Prostate gland (tissue), 2 donors: ENCODE measurements around the gene RASSF8. TPM values are rescaled to one million over a fixed set of nuclear protein-coding genes. Genes with fewer than 3 reads are reported as not detected.
A peak's percentile ranks its signal among the peaks of the same experiment; 100 is the strongest.

Experiments used
- DNase-seq: peaks from one replicate; pipeline ENCODE4 v3.0.0-alpha.2; 2019; ENCODE audit warnings: low spot score
- H3K27ac ChIP-seq, 2 donors: fragments of 200-600 bp; sonication (generic); 2 replicates each; pipeline ENCODE4 v1.5.1; 2017 to 2019
- H3K27me3 ChIP-seq: fragments of 200-600 bp; sonication (generic); replicated peaks from 2 replicates; pipeline ENCODE4 v1.5.1; 2019; ENCODE audit not compliant: insufficient read depth
- H3K36me3 ChIP-seq, 2 donors: fragments of 200-600 bp; sonication (generic); 1 replicate in 1 of 2; 2 replicates in 1 of 2; pipeline versions ENCODE4 v1.5.1 to v1.8.1; 2017 to 2019
- H3K4me1 ChIP-seq: fragments of 200-600 bp; sonication (generic); replicated peaks from 2 replicates; pipeline ENCODE4 v1.5.1; 2019
- H3K4me3 ChIP-seq, 2 donors: fragments of 200-600 bp; sonication (generic); 2 replicates each; pipeline ENCODE4 v1.5.1; 2017 to 2019
- H3K9me3 ChIP-seq: fragments of 200-600 bp; sonication (generic); 2 replicates; pipeline ENCODE4 v1.5.1; 2017
- CTCF ChIP-seq, 4 experiments: fragments of 200-600 bp in 2 of 4; fragments of 450-650 bp in 2 of 4; sonication (generic) in 2 of 4; IDR thresholded peaks; 1 replicate in 3 of 4; 2 replicates in 1 of 4; pipeline ENCODE4 v1.5.1; 2016 to 2019; ENCODE audit warnings: antibody characterized with exemption in 4 of 4, mild to moderate bottlenecking in 2 of 4, moderate library complexity in 2 of 4
- POLR2A ChIP-seq: fragments of 450-650 bp; IDR thresholded peaks from one replicate; pipeline ENCODE4 v1.6.1; 2016; ENCODE audit warnings: antibody characterized with exemption, mild to moderate bottlenecking
- POLR2AphosphoS5 ChIP-seq: sonication (generic); formaldehyde crosslinking; IDR thresholded peaks from one replicate; pipeline ENCODE4 v1.6.1; 2017; ENCODE audit warnings: antibody characterized with exemption
- WGBS: methylation state at CpG from one replicate; pipeline ENCODE4 v1.1.5; 2018; 5-methylcytosine and 5-hydroxymethylcytosine counted together
- intact Hi-C: fragments of 100-400 bp; cut with DNase I; formaldehyde crosslinking; loops from one replicate; pipeline ENCODE4 v1.14.2; 2022
- total RNA-seq, 2 donors: library from RNA; depleted of rRNA; stranded (reverse); fragments of >200 nt; gene quantifications; one replicate each; pipeline ENCODE4 v1.1.0, GENCODE V29; 2016

RASSF8 gene
- total RNA-seq, 2 donors from 2014 or later: 26.0 to 62.1 TPM

DNA sequence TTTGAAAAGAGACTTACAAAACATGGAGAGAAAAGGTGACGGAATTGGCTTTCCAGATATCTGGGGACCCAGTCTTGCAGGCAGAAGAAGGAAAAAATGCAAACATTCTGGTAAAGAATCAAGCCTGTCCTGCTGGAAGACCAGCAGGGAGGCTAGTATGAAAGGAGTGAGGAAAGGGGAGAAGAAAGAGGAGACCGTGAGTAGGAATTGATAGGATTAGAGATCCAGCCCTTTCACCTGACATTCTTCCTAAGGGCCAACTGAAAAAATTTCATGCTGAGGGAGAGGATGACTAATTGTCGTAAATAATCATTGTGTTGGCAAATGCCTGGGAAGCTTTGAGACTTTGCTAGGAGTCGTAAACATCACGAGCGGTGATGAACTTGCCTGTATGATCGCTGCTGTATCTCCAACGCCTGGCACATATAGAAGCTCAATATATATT, 154.2 kb downstream of the RASSF8 start:
- Histone ChIP-seq H3K4me1 (no peaks in the 10 kb centered on the region), H3K9me3 (no peaks in the 10 kb centered on the region), H3K36me3 (no peaks in the 10 kb centered on the region), H3K27me3 (no peaks in the 10 kb centered on the region), H3K4me3 (no peak overlapping the region), H3K27ac (peak overlapping the region; percentile 27 to 92)
- 59% methylated on average over 8 of the region's 8 CpGs for WGBS
- DNase-seq: no peak
- intact Hi-C loops: loop anchor here (5.0 to 10.0 kb wide), 2 partner anchors 80 to 722 kb away; partner anchors contain the start of gene ITPR2
- TF ChIP-seq POLR2A (no peak), POLR2AphosphoS5 (no peak), CTCF (IDR thresholded peaks at IDR 0.05) (no peak)

GRCh38 chr12:26113181-26113654, 154.7 kb downstream of the RASSF8 start:
- WGBS: 20% methylated on average over 6 of the region's 6 CpGs
- peak overlapping the region; percentile 46 to 48 for H3K4me3 ChIP-seq
- intact Hi-C loops: loop anchor here (5.0 to 10.0 kb wide), 2 partner anchors 79 to 722 kb away; partner anchors contain the start of gene ITPR2
- H3K27me3 ChIP-seq: no peaks in the 10 kb centered on the region
- H3K9me3 ChIP-seq: no peaks in the 10 kb centered on the region
- no peaks in the 10 kb centered on the region for H3K36me3 ChIP-seq
- TF ChIP-seq POLR2A: no peak
- peak; percentile 80 for TF ChIP-seq POLR2AphosphoS5
- no peak for TF ChIP-seq CTCF (IDR thresholded peaks at IDR 0.05)
- H3K27ac ChIP-seq: peak overlapping the region; percentile 88 to 92
- peak; percentile 57 for DNase-seq
- H3K4me1 ChIP-seq: no peaks in the 10 kb centered on the region

- no peaks in the 10 kb centered on the region for H3K9me3 ChIP-seq
- intact Hi-C loops: loop anchor here (5.0 to 10.0 kb wide), 2 partner anchors 78 to 721 kb away; partner anchors contain the start of gene ITPR2
- 1% methylated on average over 55 of the region's 72 CpGs for WGBS
- H3K27me3 ChIP-seq: no peaks in the 10 kb centered on the region
- peak; percentile 88 for DNase-seq
- H3K36me3 ChIP-seq: no peaks in the 10 kb centered on the region
- no peaks in the 10 kb centered on the region for H3K4me1 ChIP-seq
- H3K4me3 ChIP-seq: peak overlapping the region; percentile 46 to 48
- H3K27ac ChIP-seq: peak overlapping the region; percentile 88 to 92
- peak; percentile 80 for TF ChIP-seq POLR2AphosphoS5
- TF ChIP-seq POLR2A: peak; percentile 85
- TF ChIP-seq CTCF (IDR thresholded peaks at IDR 0.05): peak in 2 of 4 experiments; percentile 47
Observed at GRCh38 chr12:26113853-26114719, 155.6 kb downstream of the RASSF8 start.

- TF ChIP-seq POLR2AphosphoS5: no peak
- TF ChIP-seq CTCF (IDR thresholded peaks at IDR 0.05): no peak
- no peak for TF ChIP-seq POLR2A
- no peaks in the 10 kb centered on the region for H3K27me3 ChIP-seq
- peak overlapping the region; percentile 88 to 92 for H3K27ac ChIP-seq
- DNase-seq: no peak
- peak overlapping the region; percentile 46 to 48 for H3K4me3 ChIP-seq
- H3K9me3 ChIP-seq: no peaks in the 10 kb centered on the region
- no peaks in the 10 kb centered on the region for H3K36me3 ChIP-seq
- no peaks in the 10 kb centered on the region for H3K4me1 ChIP-seq
- 43% methylated on average over 13 of the region's 13 CpGs for WGBS
- intact Hi-C loops: loop anchor here (5.0 to 10.0 kb wide), 2 partner anchors 77 to 720 kb away; partner anchors contain the start of gene ITPR2
Observed at GRCh38 chr12:26114720-26115401, 156.4 kb downstream of the RASSF8 start.
